Neuronal stem cell (in vitro differentiated cells): ENCODE results near the gene SEMA3E.

Source experiments
- DNase-seq: peaks from one replicate; pipeline ENCODE4 v3.0.0-alpha.2; 2013; ENCODE audit warnings: low spot score
- H2AFZ ChIP-seq: one replicate; pipeline ENCODE4 v1.6.1; 2013; ENCODE audit warnings: mild to moderate bottlenecking, low read length, inconsistent platforms
- H2AK5ac ChIP-seq: 2 replicates; pipeline ENCODE4 v1.6.1; 2013; ENCODE audit warnings: low read depth, mild to moderate bottlenecking, inconsistent platforms, low read length, moderate library complexity, mixed read lengths
- H2BK120ac ChIP-seq: 2 replicates; pipeline ENCODE4 v1.6.1; 2013; ENCODE audit warnings: low read depth, mild to moderate bottlenecking, inconsistent platforms, low read length, moderate library complexity, mixed read lengths
- H2BK12ac ChIP-seq: one replicate; pipeline ENCODE4 v1.6.1; 2013; ENCODE audit warnings: low read length, inconsistent platforms
- H2BK15ac ChIP-seq: 2 replicates; pipeline ENCODE4 v1.6.1; 2013; ENCODE audit warnings: mild to moderate bottlenecking, low read length, inconsistent platforms, mixed read lengths
- H2BK5ac ChIP-seq: one replicate; pipeline ENCODE4 v1.6.1; 2013; ENCODE audit warnings: inconsistent platforms, mild to moderate bottlenecking, low read length, moderate library complexity
- H3K14ac ChIP-seq: one replicate; pipeline ENCODE4 v1.6.1; 2013; ENCODE audit warnings: low read length, inconsistent platforms
- H3K18ac ChIP-seq: 2 replicates; pipeline ENCODE4 v1.6.1; 2013; ENCODE audit warnings: low read length, inconsistent platforms
- H3K23ac ChIP-seq: 2 replicates; pipeline ENCODE4 v1.6.1; 2013; ENCODE audit warnings: low read depth, mild to moderate bottlenecking, mixed read lengths, low read length, inconsistent platforms; ENCODE audit not compliant: poor library complexity
- H3K27ac ChIP-seq: replicated peaks from 3 replicates; pipeline ENCODE4 v1.5.1; 2013; ENCODE audit warnings: low read length, inconsistent platforms
- H3K27me3 ChIP-seq, 3 experiments: 2 replicates each; pipeline ENCODE4 v1.6.1; 2013; ENCODE audit warnings: low read length in 3 of 3, mild to moderate bottlenecking in 2 of 3, inconsistent platforms in 1 of 3, low read depth in 1 of 3, mixed read lengths in 1 of 3, moderate library complexity in 1 of 3; ENCODE audit not compliant: control insufficient read depth in 3 of 3, insufficient read depth in 3 of 3
- H3K36me3 ChIP-seq, 2 donors: replicated peaks in 1 of 2; 2 replicates each; pipeline ENCODE4 v1.6.1; 2013; ENCODE audit warnings: low read length in 2 of 2; ENCODE audit not compliant: control insufficient read depth in 2 of 2, insufficient read depth in 2 of 2
- H3K4ac ChIP-seq: 2 replicates; pipeline ENCODE4 v1.6.1; 2013; ENCODE audit warnings: inconsistent platforms, mild to moderate bottlenecking, low read length, moderate library complexity
- H3K4me1 ChIP-seq, 2 donors: 1 replicate in 1 of 2; 2 replicates in 1 of 2; pipeline ENCODE4 v1.6.1; 2013; ENCODE audit warnings: low read length in 2 of 2, low read depth in 1 of 2; ENCODE audit not compliant: control insufficient read depth in 2 of 2, insufficient read depth in 1 of 2
- H3K4me2 ChIP-seq: one replicate; pipeline ENCODE4 v1.6.1; 2013; ENCODE audit warnings: mild to moderate bottlenecking, low read length, inconsistent platforms; ENCODE audit not compliant: insufficient read depth, poor library complexity, severe bottlenecking
- H3K4me3 ChIP-seq, 2 donors: 2 replicates each; pipeline ENCODE4 v1.5.1; 2013; ENCODE audit warnings: low read length in 2 of 2, mild to moderate bottlenecking in 2 of 2, inconsistent platforms in 1 of 2, moderate library complexity in 1 of 2
- H3K79me1 ChIP-seq: one replicate; pipeline ENCODE4 v1.6.1; 2013; ENCODE audit warnings: low read depth, mild to moderate bottlenecking, inconsistent platforms, low read length, moderate library complexity
- H3K9ac ChIP-seq: one replicate; pipeline ENCODE4 v1.6.1; 2013; ENCODE audit warnings: mild to moderate bottlenecking, low read depth, low read length, inconsistent platforms; ENCODE audit not compliant: poor library complexity
- H3K9me3 ChIP-seq, 2 donors: replicated peaks in 1 of 2; 2 replicates each; pipeline versions ENCODE3 to v1.6.1; 2013; ENCODE audit warnings: low read length in 2 of 2, mild to moderate bottlenecking in 2 of 2, inconsistent platforms in 1 of 2, low read depth in 1 of 2, mixed read lengths in 1 of 2, moderate library complexity in 1 of 2; ENCODE audit not compliant: control insufficient read depth in 2 of 2, insufficient read depth in 1 of 2
- H4K8ac ChIP-seq: one replicate; pipeline ENCODE4 v1.6.1; 2013; ENCODE audit warnings: low read depth, mild to moderate bottlenecking, inconsistent platforms, low read length, moderate library complexity
- H4K91ac ChIP-seq: one replicate; pipeline ENCODE4 v1.6.1; 2013; ENCODE audit warnings: low read length, low read depth, mild to moderate bottlenecking, inconsistent platforms; ENCODE audit not compliant: poor library complexity
- WGBS, 2 donors: extraction: QIAGEN DNeasy Blood & Tissue Kit; methylation state at CpG; one replicate each; pipeline ENCODE4 v1.1.7; 2013; ENCODE audit warnings: missing lambda C conversion rate in 2 of 2, mixed read lengths in 1 of 2; ENCODE audit not compliant: insufficient read length in 2 of 2, insufficient replicate concordance in 1 of 2; ENCODE audit errors: extremely low coverage in 2 of 2; 5-methylcytosine and 5-hydroxymethylcytosine counted together

Gene SEMA3E

GRCh38 chr7:83339907-83340306, 309.0 kb downstream of the SEMA3E start:
- no peak overlapping the region for H3K4me2 ChIP-seq
- H2AK5ac ChIP-seq, result no peak overlapping the region
- H3K36me3 ChIP-seq, result no peaks in the 10 kb centered on the region
- H2BK5ac ChIP-seq, result no peak overlapping the region
- H3K4me3 ChIP-seq, result no peak overlapping the region
- no peak overlapping the region for H2AFZ ChIP-seq
- H4K8ac ChIP-seq, result no peak overlapping the region
- H3K23ac ChIP-seq, result no peak overlapping the region
- no peaks in the 10 kb centered on the region for H3K4me1 ChIP-seq
- no peaks in the 10 kb centered on the region for H3K79me1 ChIP-seq
- H3K4ac ChIP-seq, result no peak overlapping the region
- H3K9ac ChIP-seq, result no peak overlapping the region
- no peak overlapping the region for H3K18ac ChIP-seq
- H2BK15ac ChIP-seq, result no peak overlapping the region
- H3K27me3 ChIP-seq, result no peaks in the 10 kb centered on the region
- no peak for DNase-seq
- WGBS, 2 donors, result no CpG with 5 or more reads among the region's 2 CpGs
- H3K27ac ChIP-seq, result no peak overlapping the region
- H2BK120ac ChIP-seq, result no peak overlapping the region
- no peak overlapping the region for H3K14ac ChIP-seq
- no peaks in the 10 kb centered on the region for H3K9me3 ChIP-seq
- no peak overlapping the region for H2BK12ac ChIP-seq
- H4K91ac ChIP-seq, result no peak overlapping the region

GRCh38 chr7:83338277-83338950, 310.5 kb downstream of the SEMA3E start:
- no peak overlapping the region for H3K18ac ChIP-seq

DNA sequence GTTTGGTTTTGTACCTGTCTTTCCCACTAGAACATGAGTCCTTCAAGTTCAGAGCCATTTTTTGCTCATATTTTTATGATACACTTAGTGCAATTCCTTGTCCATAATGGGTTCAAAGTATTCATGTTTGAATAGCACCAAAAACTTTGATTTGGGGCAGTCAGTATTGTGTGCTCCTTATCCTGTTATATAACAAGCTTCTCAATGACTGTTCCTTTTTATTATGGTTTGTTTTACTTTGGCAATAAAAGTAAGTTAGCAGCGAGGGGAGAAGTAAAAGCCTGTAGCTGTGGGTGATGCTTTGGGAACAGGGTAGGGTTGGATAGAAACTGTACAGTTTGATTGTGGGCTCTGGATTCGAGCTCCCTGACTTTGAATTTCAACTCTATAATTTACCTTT, 311.9 kb downstream of the SEMA3E start:
- Histone ChIP-seq H3K4me3 (no peak overlapping the region), H2BK120ac (no peak overlapping the region), H2BK5ac (no peak overlapping the region), H3K14ac (no peak overlapping the region), H2AFZ (no peak overlapping the region), H3K9me3 (no peaks in the 10 kb centered on the region), H2AK5ac (no peak overlapping the region), H3K18ac (no peak overlapping the region), H3K4ac (no peak overlapping the region), H3K27me3 (no peaks in the 10 kb centered on the region), H2BK15ac (no peak overlapping the region), H3K9ac (no peak overlapping the region), H4K8ac (no peak overlapping the region), H3K4me2 (no peak overlapping the region), H3K79me1 (no peaks in the 10 kb centered on the region), H4K91ac (no peak overlapping the region), H3K36me3 (no peaks in the 10 kb centered on the region), H3K23ac (no peak overlapping the region), H2BK12ac (no peak overlapping the region), H3K27ac (no peak overlapping the region), H3K4me1 (no peaks in the 10 kb centered on the region)
- no CpG with 5 or more reads among the region's 2 CpGs for WGBS, 2 donors
- DNase-seq, result no peak

More at GRCh38 chr7:83338277-83338950, 310.5 kb downstream of the SEMA3E start:
- no peak overlapping the region for H3K4me2 ChIP-seq
- no peaks in the 10 kb centered on the region for H3K27me3 ChIP-seq
- H2BK15ac ChIP-seq, result no peak overlapping the region
- no peaks in the 10 kb centered on the region for H3K4me1 ChIP-seq
- no peak overlapping the region for H2BK5ac ChIP-seq
- no peaks in the 10 kb centered on the region for H3K36me3 ChIP-seq
- H3K9ac ChIP-seq, result no peak overlapping the region
- no peaks in the 10 kb centered on the region for H3K9me3 ChIP-seq
- no peaks in the 10 kb centered on the region for H3K79me1 ChIP-seq
- H4K8ac ChIP-seq, result no peak overlapping the region
- H3K27ac ChIP-seq, result no peak overlapping the region
- no peak for DNase-seq
- H3K23ac ChIP-seq, result no peak overlapping the region
- no peak overlapping the region for H3K14ac ChIP-seq
- no peak overlapping the region for H3K4me3 ChIP-seq
- H2BK120ac ChIP-seq, result no peak overlapping the region
- H2AK5ac ChIP-seq, result no peak overlapping the region
- H4K91ac ChIP-seq, result no peak overlapping the region
- no CpG with 5 or more reads among the region's 4 CpGs for WGBS, 2 donors
- no peak overlapping the region for H3K4ac ChIP-seq
- no peak overlapping the region for H2BK12ac ChIP-seq
- H2AFZ ChIP-seq, result no peak overlapping the region

DNA sequence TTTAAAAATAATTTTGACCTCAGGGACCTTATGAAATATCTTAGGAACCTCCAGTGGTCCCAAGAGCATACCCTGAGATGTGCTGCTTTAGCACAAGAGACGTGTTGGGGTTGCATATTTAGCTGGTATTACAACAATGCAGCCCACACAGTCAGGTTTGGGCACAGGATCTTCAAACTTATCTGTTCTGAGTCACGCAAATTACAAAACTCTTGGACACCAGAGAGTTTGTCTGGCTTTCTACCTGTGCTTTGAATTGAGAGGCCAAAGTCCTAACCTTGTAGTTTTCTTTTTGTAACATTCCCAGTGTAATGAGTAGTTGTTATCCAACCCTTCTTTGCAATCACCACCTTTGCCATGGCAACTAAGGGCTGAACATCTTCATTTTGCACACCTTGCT, 322.7 kb downstream of the SEMA3E start:
- H3K4me1 ChIP-seq, result no peaks in the 10 kb centered on the region
- no peaks in the 10 kb centered on the region for H3K36me3 ChIP-seq
- no peak overlapping the region for H3K4me3 ChIP-seq
- no CpG with 5 or more reads among the region's 2 CpGs for WGBS, 2 donors
- H3K9me3 ChIP-seq, result no peaks in the 10 kb centered on the region
- no peak overlapping the region for H3K9ac ChIP-seq
- no peak overlapping the region for H3K23ac ChIP-seq
- no peak for DNase-seq
- H2BK5ac ChIP-seq, result no peak overlapping the region
- no peak overlapping the region for H3K27ac ChIP-seq
- H3K4ac ChIP-seq, result no peak overlapping the region
- H2AK5ac ChIP-seq, result no peak overlapping the region
- H2AFZ ChIP-seq, result no peak overlapping the region
- no peak overlapping the region for H2BK120ac ChIP-seq
- H3K4me2 ChIP-seq, result no peak overlapping the region
- H3K14ac ChIP-seq, result no peak overlapping the region
- no peak overlapping the region for H3K18ac ChIP-seq
- no peak overlapping the region for H2BK12ac ChIP-seq
- H2BK15ac ChIP-seq, result no peak overlapping the region
- H3K79me1 ChIP-seq, result no peaks in the 10 kb centered on the region
- H4K8ac ChIP-seq, result no peak overlapping the region
- no peak overlapping the region for H4K91ac ChIP-seq
- H3K27me3 ChIP-seq, result no peaks in the 10 kb centered on the region
